ENCODE data around the gene TFF3.

DNA sequence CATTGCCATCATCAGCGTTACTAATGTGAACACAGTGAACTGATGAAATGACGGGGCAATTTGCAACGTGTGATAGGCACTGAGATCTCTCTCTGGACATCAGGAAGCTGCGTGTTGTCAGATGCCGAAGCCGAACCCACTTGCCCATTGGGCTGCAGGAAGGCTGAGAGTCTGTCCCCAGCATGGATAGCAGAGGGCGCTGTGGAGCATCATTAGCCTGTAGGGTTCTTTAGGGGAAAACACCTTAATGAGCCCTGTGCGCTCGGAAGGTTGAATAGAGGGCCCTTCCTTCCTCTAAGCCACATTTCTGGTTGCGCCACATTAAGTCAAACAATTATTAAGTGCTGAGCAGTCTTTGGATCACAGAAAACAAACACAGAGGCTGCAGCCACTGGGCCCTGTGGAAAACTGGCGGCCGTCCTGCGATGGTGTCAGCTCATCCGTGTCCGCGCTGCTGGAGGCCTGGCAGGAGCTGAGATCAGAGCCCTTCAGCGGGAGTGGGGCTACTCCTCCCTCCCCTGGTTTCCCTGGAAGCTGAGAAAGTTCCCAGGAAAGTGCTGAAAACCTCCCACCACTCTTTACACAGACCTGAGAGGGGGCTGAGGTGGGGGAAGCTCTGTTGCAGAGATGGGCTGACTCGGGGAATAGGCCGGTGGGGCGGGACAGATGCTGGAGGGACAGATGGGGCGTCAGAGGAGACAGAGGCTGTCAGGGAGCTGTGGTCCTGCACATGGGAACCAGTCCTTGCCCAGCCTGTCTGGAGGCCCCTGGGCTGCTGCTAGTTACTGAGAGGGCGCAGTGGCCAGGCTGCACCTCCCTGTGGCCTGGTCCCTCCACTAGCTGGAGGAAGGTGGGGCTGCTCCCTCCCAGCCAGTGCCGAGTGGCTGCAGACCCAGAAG is 22.9 kb upstream of the TFF3 start:
- TF ChIP-seq, protein P1, sequence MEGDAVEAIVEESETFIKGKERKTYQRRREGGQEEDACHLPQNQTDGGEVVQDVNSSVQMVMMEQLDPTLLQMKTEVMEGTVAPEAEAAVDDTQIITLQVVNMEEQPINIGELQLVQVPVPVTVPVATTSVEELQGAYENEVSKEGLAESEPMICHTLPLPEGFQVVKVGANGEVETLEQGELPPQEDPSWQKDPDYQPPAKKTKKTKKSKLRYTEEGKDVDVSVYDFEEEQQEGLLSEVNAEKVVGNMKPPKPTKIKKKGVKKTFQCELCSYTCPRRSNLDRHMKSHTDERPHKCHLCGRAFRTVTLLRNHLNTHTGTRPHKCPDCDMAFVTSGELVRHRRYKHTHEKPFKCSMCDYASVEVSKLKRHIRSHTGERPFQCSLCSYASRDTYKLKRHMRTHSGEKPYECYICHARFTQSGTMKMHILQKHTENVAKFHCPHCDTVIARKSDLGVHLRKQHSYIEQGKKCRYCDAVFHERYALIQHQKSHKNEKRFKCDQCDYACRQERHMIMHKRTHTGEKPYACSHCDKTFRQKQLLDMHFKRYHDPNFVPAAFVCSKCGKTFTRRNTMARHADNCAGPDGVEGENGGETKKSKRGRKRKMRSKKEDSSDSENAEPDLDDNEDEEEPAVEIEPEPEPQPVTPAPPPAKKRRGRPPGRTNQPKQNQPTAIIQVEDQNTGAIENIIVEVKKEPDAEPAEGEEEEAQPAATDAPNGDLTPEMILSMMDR (IDR thresholded peaks at IDR 0.05 in 8 of 11, conservative IDR thresholded peaks at IDR 0.05 in 3 of 11) = peak; percentile 49 to 86 (median 75)
- TF ChIP-seq POLR2A (IDR thresholded peaks at IDR 0.05) (no peak), POLR2AphosphoS5 (IDR thresholded peaks at IDR 0.05) (peak; percentile 10 to 66 (median 26))

Measured in spleen (tissue), 7 donors.